ENCODE data around the gene OR6S1. TPM values are rescaled to one million over a fixed set of nuclear protein-coding genes. Genes with fewer than 3 reads are reported as not detected.
"Not testable (repeated sequence)": the region's sequence is repeated elsewhere in the genome, so short reads cannot be mapped to it uniquely, and the experiment has no call there.

OR6S1 gene
- polyA plus RNA-seq, 2 donors = not detected

GRCh38 chr14:20606190-20606901 lies 35.1 kb downstream of the OR6S1 start:
- Histone ChIP-seq H3K36me3 (ENCODE audit: control insufficient read depth in 2 of 2, insufficient read depth in 2 of 2, low read length in 1 of 2) (no peaks in the 10 kb centered on the region), H3K27me3 (ENCODE audit: control insufficient read depth in 1 of 2, insufficient read depth in 2 of 2, low read length in 2 of 2) (no peaks in the 10 kb centered on the region), H3K27ac (ENCODE audit: low read depth in 2 of 2, low read length in 1 of 2) (no peak overlapping the region), H3K4me3 (ENCODE audit: low read depth in 1 of 2, low read length in 2 of 2) (no peak overlapping the region), H3K9me3 (ENCODE audit: control insufficient read depth in 2 of 2, insufficient read depth in 1 of 2, low read depth in 1 of 2, low read length in 1 of 2) (peaks cover 0 to 3% of the 10 kb centered on the region in 2 donors), H3K4me1 (ENCODE audit: control insufficient read depth in 2 of 2, insufficient read depth in 2 of 2, low read length in 1 of 2) (no peaks in the 10 kb centered on the region)
- 36 to 47% methylated on average over 8 of the region's 8 CpGs for WGBS, 2 donors

GRCh38 chr14:20603813-20604690 lies 37.4 kb downstream of the OR6S1 start:
- peaks cover 0 to 3% of the 10 kb centered on the region in 2 donors for H3K9me3 ChIP-seq (ENCODE audit: control insufficient read depth in 2 of 2, insufficient read depth in 1 of 2, low read depth in 1 of 2, low read length in 1 of 2)
- 81 to 88% methylated on average over 13 of the region's 13 CpGs for WGBS, 2 donors
- no peaks in the 10 kb centered on the region for H3K36me3 ChIP-seq (ENCODE audit: control insufficient read depth in 2 of 2, insufficient read depth in 2 of 2, low read length in 1 of 2)
- peaks cover 0 to 2% of the 10 kb centered on the region in 2 donors for H3K4me1 ChIP-seq (ENCODE audit: control insufficient read depth in 2 of 2, insufficient read depth in 2 of 2, low read length in 1 of 2)
- H3K27me3 ChIP-seq (ENCODE audit: control insufficient read depth in 1 of 2, insufficient read depth in 2 of 2, low read length in 2 of 2) = no peaks in the 10 kb centered on the region
- H3K4me3 ChIP-seq (ENCODE audit: low read depth in 1 of 2, low read length in 2 of 2) = no peak overlapping the region
- no peak overlapping the region for H3K27ac ChIP-seq (ENCODE audit: low read depth in 2 of 2, low read length in 1 of 2)

- Histone ChIP-seq H3K27me3 (ENCODE audit: control insufficient read depth in 1 of 2, insufficient read depth in 2 of 2, low read length in 2 of 2) (no peaks in the 10 kb centered on the region), H3K4me1 (ENCODE audit: control insufficient read depth in 2 of 2, insufficient read depth in 2 of 2, low read length in 1 of 2) (peaks cover 0 to 2% of the 10 kb centered on the region in 2 donors), H3K27ac (ENCODE audit: low read depth in 2 of 2, low read length in 1 of 2) (no peak overlapping the region), H3K9me3 (ENCODE audit: control insufficient read depth in 2 of 2, insufficient read depth in 1 of 2, low read depth in 1 of 2, low read length in 1 of 2) (peaks cover 0 to 3% of the 10 kb centered on the region in 2 donors), H3K4me3 (ENCODE audit: low read depth in 1 of 2, low read length in 2 of 2) (no peak overlapping the region), H3K36me3 (ENCODE audit: control insufficient read depth in 2 of 2, insufficient read depth in 2 of 2, low read length in 1 of 2) (no peaks in the 10 kb centered on the region)
- WGBS, 2 donors = 86% methylated on average over 9 of the region's 9 CpGs
Observed at GRCh38 chr14:20602583-20602982, 38.9 kb downstream of the OR6S1 start.

GRCh38 chr14:20601522-20601921 lies 40.0 kb downstream of the OR6S1 start:
- H3K4me1 ChIP-seq (ENCODE audit: control insufficient read depth in 2 of 2, insufficient read depth in 2 of 2, low read length in 1 of 2) = peaks cover 0 to 2% of the 10 kb centered on the region in 2 donors
- H3K36me3 ChIP-seq (ENCODE audit: control insufficient read depth in 2 of 2, insufficient read depth in 2 of 2, low read length in 1 of 2) = no peaks in the 10 kb centered on the region
- H3K9me3 ChIP-seq (ENCODE audit: control insufficient read depth in 2 of 2, insufficient read depth in 1 of 2, low read depth in 1 of 2, low read length in 1 of 2) = peaks cover 0 to 3% of the 10 kb centered on the region in 2 donors
- no peaks in the 10 kb centered on the region for H3K27me3 ChIP-seq (ENCODE audit: control insufficient read depth in 1 of 2, insufficient read depth in 2 of 2, low read length in 2 of 2)
- WGBS, 2 donors = 79 to 84% methylated on average over 12 of the region's 12 CpGs
- no peak overlapping the region for H3K4me3 ChIP-seq (ENCODE audit: low read depth in 1 of 2, low read length in 2 of 2)
- H3K27ac ChIP-seq (ENCODE audit: low read depth in 2 of 2, low read length in 1 of 2) = no peak overlapping the region

- no peaks in the 10 kb centered on the region for H3K36me3 ChIP-seq (ENCODE audit: control insufficient read depth in 2 of 2, insufficient read depth in 2 of 2, low read length in 1 of 2)
- H3K9me3 ChIP-seq (ENCODE audit: control insufficient read depth in 2 of 2, insufficient read depth in 1 of 2, low read depth in 1 of 2, low read length in 1 of 2) = peaks cover 0 to under 1% of the 10 kb centered on the region in 2 donors
- H3K27me3 ChIP-seq (ENCODE audit: control insufficient read depth in 1 of 2, insufficient read depth in 2 of 2, low read length in 2 of 2) = no peaks in the 10 kb centered on the region
- no peak overlapping the region for H3K27ac ChIP-seq (ENCODE audit: low read depth in 2 of 2, low read length in 1 of 2)
- 77 to 88% methylated on average over 1 of the region's 1 CpG for WGBS, 2 donors
- no peak overlapping the region for H3K4me3 ChIP-seq (ENCODE audit: low read depth in 1 of 2, low read length in 2 of 2)
- H3K4me1 ChIP-seq (ENCODE audit: control insufficient read depth in 2 of 2, insufficient read depth in 2 of 2, low read length in 1 of 2) = peaks cover 0 to 2% of the 10 kb centered on the region in 2 donors
Observed at GRCh38 chr14:20597108-20597507, 44.4 kb downstream of the OR6S1 start.

GRCh38 chr14:20595726-20596125 lies 45.8 kb downstream of the OR6S1 start:
- WGBS, 2 donors = 94 to 100% methylated on average over 3 of the region's 3 CpGs
- H3K4me3 ChIP-seq (ENCODE audit: low read depth in 1 of 2, low read length in 2 of 2); H3K27me3 ChIP-seq (ENCODE audit: control insufficient read depth in 1 of 2, insufficient read depth in 2 of 2, low read length in 2 of 2); H3K9me3 ChIP-seq (ENCODE audit: control insufficient read depth in 2 of 2, insufficient read depth in 1 of 2, low read depth in 1 of 2, low read length in 1 of 2); H3K27ac ChIP-seq (ENCODE audit: low read depth in 2 of 2, low read length in 1 of 2); H3K36me3 ChIP-seq (ENCODE audit: control insufficient read depth in 2 of 2, insufficient read depth in 2 of 2, low read length in 1 of 2); H3K4me1 ChIP-seq (ENCODE audit: control insufficient read depth in 2 of 2, insufficient read depth in 2 of 2, low read length in 1 of 2): not testable (repeated sequence)

- 48 to 68% methylated on average over 1 of the region's 1 CpG for WGBS, 2 donors
- Histone ChIP-seq H3K4me3 (ENCODE audit: low read depth in 1 of 2, low read length in 2 of 2) (no peak overlapping the region), H3K27me3 (ENCODE audit: control insufficient read depth in 1 of 2, insufficient read depth in 2 of 2, low read length in 2 of 2) (no peaks in the 10 kb centered on the region), H3K27ac (ENCODE audit: low read depth in 2 of 2, low read length in 1 of 2) (no peak overlapping the region), H3K4me1 (ENCODE audit: control insufficient read depth in 2 of 2, insufficient read depth in 2 of 2, low read length in 1 of 2) (no peaks in the 10 kb centered on the region), H3K36me3 (ENCODE audit: control insufficient read depth in 2 of 2, insufficient read depth in 2 of 2, low read length in 1 of 2) (no peaks in the 10 kb centered on the region), H3K9me3 (ENCODE audit: control insufficient read depth in 2 of 2, insufficient read depth in 1 of 2, low read depth in 1 of 2, low read length in 1 of 2) (no peaks in the 10 kb centered on the region)
Observed at GRCh38 chr14:20592574-20592973, 48.9 kb downstream of the OR6S1 start.

- Histone ChIP-seq H3K27me3 (ENCODE audit: control insufficient read depth in 1 of 2, insufficient read depth in 2 of 2, low read length in 2 of 2) (no peaks in the 10 kb centered on the region), H3K4me3 (ENCODE audit: low read depth in 1 of 2, low read length in 2 of 2) (no peak within 1 kb of the TSS), H3K27ac (ENCODE audit: low read depth in 2 of 2, low read length in 1 of 2) (no peak within 1 kb of the TSS), H3K36me3 (ENCODE audit: control insufficient read depth in 2 of 2, insufficient read depth in 2 of 2, low read length in 1 of 2) (no peaks in the 10 kb centered on the region), H3K9me3 (ENCODE audit: control insufficient read depth in 2 of 2, insufficient read depth in 1 of 2, low read depth in 1 of 2, low read length in 1 of 2) (no peaks in the 10 kb centered on the region), H3K4me1 (ENCODE audit: control insufficient read depth in 2 of 2, insufficient read depth in 2 of 2, low read length in 1 of 2) (no peaks in the 10 kb centered on the region)
- 76 to 79% methylated on average over 4 of the region's 4 CpGs for WGBS, 2 donors
Observed at GRCh38 chr14:20591235-20591634, 50.3 kb downstream of the OR6S1 start, which contains the start of gene RNASE12. TSS of gene RNASE12 (minus strand) at chr14:20591376. CDS start at chr14:20590723, 653 bp downstream.

Measured in esophagus (tissue), 2 donors.